ENCODE data around the gene PCNT.
"Not testable (repeated sequence)": the region's sequence is repeated elsewhere in the genome, so short reads cannot be mapped to it uniquely, and the experiment has no call there.

PCNT gene

DNA sequence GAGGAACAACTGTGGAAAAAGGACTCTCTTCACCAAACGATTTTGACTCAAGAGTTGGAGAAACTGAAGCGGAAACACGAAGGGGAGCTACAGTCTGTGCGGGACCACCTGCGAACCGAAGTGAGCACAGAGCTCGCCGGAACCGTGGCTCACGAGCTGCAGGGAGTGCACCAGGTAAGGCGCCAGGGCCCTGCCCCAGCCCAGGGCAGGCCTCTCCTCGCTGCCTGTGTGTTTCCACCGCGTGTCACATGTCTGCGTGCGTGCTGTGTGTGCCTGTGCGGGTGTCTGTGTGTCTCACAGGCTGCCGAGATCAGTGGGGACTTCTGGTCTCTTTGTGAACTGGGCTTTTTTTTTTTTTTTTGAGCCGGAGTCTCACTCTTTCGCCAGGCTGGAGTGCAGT is 43.0 kb downstream of the PCNT start:
- TF ChIP-seq, protein P1, sequence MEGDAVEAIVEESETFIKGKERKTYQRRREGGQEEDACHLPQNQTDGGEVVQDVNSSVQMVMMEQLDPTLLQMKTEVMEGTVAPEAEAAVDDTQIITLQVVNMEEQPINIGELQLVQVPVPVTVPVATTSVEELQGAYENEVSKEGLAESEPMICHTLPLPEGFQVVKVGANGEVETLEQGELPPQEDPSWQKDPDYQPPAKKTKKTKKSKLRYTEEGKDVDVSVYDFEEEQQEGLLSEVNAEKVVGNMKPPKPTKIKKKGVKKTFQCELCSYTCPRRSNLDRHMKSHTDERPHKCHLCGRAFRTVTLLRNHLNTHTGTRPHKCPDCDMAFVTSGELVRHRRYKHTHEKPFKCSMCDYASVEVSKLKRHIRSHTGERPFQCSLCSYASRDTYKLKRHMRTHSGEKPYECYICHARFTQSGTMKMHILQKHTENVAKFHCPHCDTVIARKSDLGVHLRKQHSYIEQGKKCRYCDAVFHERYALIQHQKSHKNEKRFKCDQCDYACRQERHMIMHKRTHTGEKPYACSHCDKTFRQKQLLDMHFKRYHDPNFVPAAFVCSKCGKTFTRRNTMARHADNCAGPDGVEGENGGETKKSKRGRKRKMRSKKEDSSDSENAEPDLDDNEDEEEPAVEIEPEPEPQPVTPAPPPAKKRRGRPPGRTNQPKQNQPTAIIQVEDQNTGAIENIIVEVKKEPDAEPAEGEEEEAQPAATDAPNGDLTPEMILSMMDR (IDR thresholded peaks at IDR 0.05; ENCODE audit: borderline replicate concordance, insufficient read depth, low read depth, low read length): no peak
- H3K4me3 ChIP-seq (ENCODE audit: low read depth, low read length): no peak overlapping the region

DNA sequence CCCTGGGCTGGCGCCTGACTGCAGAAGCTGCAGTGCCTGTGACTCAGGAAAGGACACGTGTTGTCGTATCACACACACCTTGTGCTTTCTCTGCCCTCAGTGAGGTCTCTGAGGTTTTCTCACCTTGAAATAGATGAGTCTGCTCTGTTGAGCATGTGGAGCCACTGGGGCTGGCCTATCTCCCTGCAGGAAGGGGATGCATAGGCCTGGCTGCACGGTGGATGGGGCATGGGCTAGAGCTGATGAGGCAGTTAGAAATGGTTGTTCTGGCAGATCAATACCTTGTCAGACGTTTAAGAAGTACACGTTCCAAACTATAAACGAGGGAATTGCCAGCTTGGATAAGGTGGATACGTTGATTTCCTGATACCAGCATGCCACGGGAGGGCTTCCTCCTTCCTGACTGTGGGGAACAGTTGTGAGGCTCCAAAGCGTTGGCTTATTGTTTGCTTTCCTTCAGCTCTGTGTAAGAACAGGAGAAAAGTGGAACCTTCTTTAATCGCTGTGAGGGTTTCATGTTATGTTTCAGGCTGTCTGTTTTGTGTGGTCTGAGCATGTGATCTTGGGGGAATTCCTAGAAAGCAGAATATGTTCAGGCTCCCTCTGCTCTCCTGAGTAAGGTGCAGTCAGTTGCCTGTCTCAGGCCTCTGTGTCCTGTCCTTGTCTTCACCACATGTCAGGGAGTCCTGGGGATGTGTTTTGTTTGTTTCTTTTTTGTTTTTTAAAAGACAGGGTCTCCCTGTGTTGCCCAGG is 44.8 kb downstream of the PCNT start:
- TF ChIP-seq, protein P1 (IDR thresholded peaks at IDR 0.05; ENCODE audit: borderline replicate concordance, insufficient read depth, low read depth, low read length): no peak
- H3K4me3 ChIP-seq (ENCODE audit: low read depth, low read length): no peak overlapping the region

DNA sequence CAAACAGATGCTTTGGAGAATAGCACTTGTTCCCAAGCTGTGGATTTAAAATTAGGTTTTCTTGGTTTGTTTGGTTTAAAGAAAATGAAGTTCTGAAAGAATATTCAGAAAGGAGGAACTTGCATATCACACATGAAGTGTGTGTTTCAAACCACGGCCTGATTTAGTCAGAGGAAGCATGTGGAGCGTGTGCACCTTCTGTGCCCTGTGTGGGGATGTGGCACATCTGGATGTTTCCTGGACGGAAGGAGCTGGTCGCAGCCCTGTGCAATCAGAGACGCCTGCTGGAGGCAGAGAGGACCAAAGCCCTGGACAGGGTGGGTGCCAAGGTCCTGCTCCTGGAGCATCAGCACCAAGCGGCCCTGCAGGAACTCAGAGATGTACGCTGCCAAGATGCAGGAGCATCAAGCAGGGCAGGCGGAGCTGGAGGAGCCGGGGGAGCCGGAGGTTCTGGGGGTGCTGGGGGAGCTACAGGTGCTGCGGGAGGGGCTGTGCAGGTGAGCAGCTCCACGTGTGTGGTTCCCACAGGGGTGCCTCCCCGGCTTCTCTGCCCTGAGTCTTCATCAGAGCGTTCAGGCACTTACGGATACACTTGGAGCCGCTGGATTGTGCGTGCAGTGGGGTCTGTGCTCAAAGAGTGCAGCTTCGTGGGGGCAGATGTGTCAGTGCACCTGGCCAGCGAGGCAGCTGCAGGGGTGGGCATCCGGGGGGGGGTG is 45.7 kb downstream of the PCNT start:
- TF ChIP-seq, protein P1 (IDR thresholded peaks at IDR 0.05; ENCODE audit: borderline replicate concordance, insufficient read depth, low read depth, low read length): no peak
- no peak overlapping the region for H3K4me3 ChIP-seq (ENCODE audit: low read depth, low read length)

DNA sequence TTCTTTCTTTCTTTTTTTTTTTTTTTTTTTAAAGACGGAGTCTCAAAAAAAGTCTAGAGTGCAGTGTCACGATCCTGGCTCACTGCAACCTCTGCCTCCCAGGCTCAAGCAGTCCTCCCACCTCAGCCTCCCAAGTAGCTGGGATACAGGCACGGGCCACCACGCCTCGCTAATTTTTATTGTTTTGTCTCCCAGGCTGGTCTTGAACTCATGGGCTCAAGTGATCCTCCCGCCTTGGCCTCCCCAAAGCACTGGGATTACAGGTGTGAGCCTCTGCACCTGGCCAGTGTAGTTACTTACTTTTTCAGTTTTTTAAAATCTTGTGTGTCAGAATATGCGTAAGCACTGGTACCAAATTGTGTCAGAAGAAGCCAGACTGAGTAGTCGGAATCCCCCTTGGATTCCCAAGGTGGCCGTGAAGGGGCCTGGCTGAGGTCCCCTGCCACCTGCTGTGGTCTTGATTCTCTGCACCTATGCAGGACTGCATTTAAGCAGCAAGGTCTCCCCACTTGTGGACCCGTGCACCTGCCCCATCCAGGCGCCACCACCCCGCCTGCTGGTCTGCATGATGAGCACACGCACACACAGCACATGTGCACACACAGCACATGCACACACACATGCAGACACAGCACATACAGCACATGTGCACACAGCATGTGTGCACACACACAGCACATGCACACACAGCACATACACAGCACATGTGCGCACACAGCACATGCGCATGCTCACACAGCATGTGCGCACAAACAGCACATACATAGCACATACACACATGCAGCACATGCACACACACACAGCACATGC is 47.5 kb downstream of the PCNT start:
- TF ChIP-seq, protein P1 (IDR thresholded peaks at IDR 0.05; ENCODE audit: borderline replicate concordance, insufficient read depth, low read depth, low read length): no peak
- H3K4me3 ChIP-seq (ENCODE audit: low read depth, low read length): no peak overlapping the region

DNA sequence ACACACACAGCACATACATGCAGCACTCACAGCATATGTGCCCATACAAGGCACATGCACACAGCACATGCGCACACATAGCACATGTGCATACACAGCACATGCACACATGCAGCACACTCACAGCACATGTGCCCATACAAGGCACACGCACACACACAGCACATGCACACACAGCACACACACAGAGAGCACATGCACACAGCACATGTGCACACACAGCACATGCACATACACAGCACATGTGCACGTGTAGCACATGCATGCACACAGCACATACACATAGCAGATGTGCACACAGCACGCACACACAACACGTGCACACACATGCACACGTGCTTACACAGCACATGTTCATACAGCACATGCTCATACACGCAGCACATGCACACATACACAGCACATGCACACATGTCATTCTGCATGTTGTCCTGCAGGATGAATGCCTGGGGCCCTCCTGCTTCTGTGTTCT is 48.1 kb downstream of the PCNT start:
- TF ChIP-seq, protein P1 (IDR thresholded peaks at IDR 0.05; ENCODE audit: borderline replicate concordance, insufficient read depth, low read depth, low read length): no peak
- H3K4me3 ChIP-seq (ENCODE audit: low read depth, low read length): no peak overlapping the region

DNA sequence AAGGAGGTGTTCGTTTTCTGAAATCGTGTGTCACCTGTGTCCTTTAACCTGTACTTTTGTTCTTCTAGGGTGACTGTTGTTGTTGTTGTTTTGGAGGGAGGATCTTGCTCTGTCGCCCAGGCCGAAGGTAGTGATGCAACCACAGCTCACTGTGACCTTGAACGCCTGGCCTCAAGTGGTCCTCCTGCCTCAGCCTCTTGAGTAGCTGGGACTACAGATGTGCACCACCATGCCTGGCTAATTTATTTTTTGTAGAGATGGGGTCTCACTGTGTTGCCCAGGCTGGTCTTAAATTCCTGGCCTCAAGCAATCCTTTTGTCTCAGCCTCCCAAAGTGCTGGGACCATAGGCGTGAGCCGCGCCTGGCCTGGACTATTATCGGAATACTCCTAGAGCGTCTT is 49.0 kb downstream of the PCNT start:
- H3K4me3 ChIP-seq (ENCODE audit: low read depth, low read length): not testable (repeated sequence)

DNA sequence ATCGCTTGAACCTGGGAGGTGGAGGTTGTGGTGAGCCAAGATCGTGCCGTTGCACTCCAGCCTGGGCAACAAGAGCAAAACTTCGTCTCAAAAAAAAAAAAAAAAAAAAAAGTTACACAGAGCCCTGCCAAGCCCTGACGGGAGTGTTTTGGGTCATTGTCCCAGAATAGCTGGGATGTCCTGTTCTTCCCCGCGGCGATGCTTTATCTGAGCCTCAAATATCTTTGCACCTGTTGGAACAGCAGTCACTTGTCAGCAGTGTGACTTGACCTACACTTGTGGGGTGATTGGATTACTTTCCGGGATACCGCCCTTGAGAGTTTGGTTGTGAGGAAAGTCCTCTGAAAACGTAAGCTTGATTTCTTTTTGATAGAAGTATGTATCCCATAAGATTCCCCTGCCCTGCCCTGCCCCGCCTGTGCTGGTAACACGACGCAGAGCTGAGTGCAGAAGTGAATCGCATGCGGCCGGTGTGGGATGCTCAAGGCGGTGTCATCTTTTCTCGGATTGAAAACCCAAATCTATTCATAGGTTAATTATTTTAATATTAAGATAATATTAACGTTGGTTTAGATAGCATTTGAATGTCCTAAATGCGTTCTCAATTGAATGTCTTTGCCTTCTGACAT is 50.9 kb downstream of the PCNT start:
- no peak overlapping the region for H3K4me3 ChIP-seq (ENCODE audit: low read depth, low read length)
- TF ChIP-seq, protein P1 (IDR thresholded peaks at IDR 0.05; ENCODE audit: borderline replicate concordance, insufficient read depth, low read depth, low read length): no peak

Measured in GM12875 (cell line).